GM23248 (cell line): Measurements from ENCODE around the gene MKI67. TPM values are rescaled to one million over a fixed set of nuclear protein-coding genes. Genes with fewer than 3 reads are reported as not detected.

ENCODE experiments used
- DNase-seq: peaks from one replicate; pipeline ENCODE4 v3.0.0-alpha.2; 2015
- H2AFZ ChIP-seq: fragments of 200-600 bp; sonication (generic); 2 replicates; pipeline ENCODE4 v1.6.1; 2016; ENCODE audit warnings: antibody characterized with exemption
- H3F3A ChIP-seq: fragments of 200-600 bp; sonication (generic); 2 replicates; pipeline ENCODE4 v1.6.1; 2016; ENCODE audit warnings: mild to moderate bottlenecking, antibody characterized with exemption, mixed run types; ENCODE audit not compliant: insufficient read depth
- H3K27ac ChIP-seq: fragments of 200-600 bp; sonication (generic); 2 replicates; pipeline ENCODE4 v1.5.1; 2016; ENCODE audit warnings: mild to moderate bottlenecking
- H3K27me3 ChIP-seq: fragments of 200-600 bp; sonication (generic); replicated peaks from 2 replicates; pipeline ENCODE4 v1.6.1; 2016; ENCODE audit warnings: mild to moderate bottlenecking; ENCODE audit not compliant: insufficient read depth
- H3K36me3 ChIP-seq: fragments of 200-600 bp; sonication (generic); 2 replicates; pipeline ENCODE4 v1.6.1; 2016; ENCODE audit warnings: low read depth, mild to moderate bottlenecking
- H3K4me1 ChIP-seq: fragments of 200-600 bp; sonication (generic); 2 replicates; pipeline ENCODE4 v1.6.1; 2016; ENCODE audit warnings: mild to moderate bottlenecking; ENCODE audit not compliant: insufficient read depth
- H3K4me2 ChIP-seq: fragments of 200-600 bp; sonication (generic); one replicate; pipeline ENCODE4 v1.6.1; 2016; ENCODE audit warnings: mild to moderate bottlenecking; ENCODE audit not compliant: unreplicated experiment
- H3K4me3 ChIP-seq: fragments of 200-600 bp; sonication (generic); 2 replicates; pipeline ENCODE4 v1.5.1; 2016; ENCODE audit warnings: mild to moderate bottlenecking
- H3K79me2 ChIP-seq: fragments of 200-600 bp; sonication (generic); 2 replicates; pipeline ENCODE4 v1.6.1; 2016; ENCODE audit warnings: mild to moderate bottlenecking; ENCODE audit not compliant: insufficient read depth
- H3K9ac ChIP-seq: fragments of 200-600 bp; sonication (generic); 2 replicates; pipeline ENCODE4 v1.6.1; 2016; ENCODE audit warnings: mild to moderate bottlenecking
- H3K9me2 ChIP-seq: fragments of 200-600 bp; sonication (generic); 2 replicates; pipeline ENCODE4 v1.6.1; 2016; ENCODE audit warnings: mixed run types, mild to moderate bottlenecking, moderate library complexity; ENCODE audit not compliant: insufficient read depth
- H3K9me3 ChIP-seq: fragments of 200-600 bp; sonication (generic); one replicate; pipeline ENCODE4 v1.6.1; 2017; ENCODE audit warnings: low read depth
- H4K20me1 ChIP-seq: fragments of 200-600 bp; sonication (generic); 2 replicates; pipeline ENCODE4 v1.6.0; 2016; ENCODE audit not compliant: insufficient read depth
- EZH2 ChIP-seq: fragments of 200-600 bp; sonication (generic); IDR thresholded peaks from 2 replicates; pipeline ENCODE4 v1.6.1; 2018; ENCODE audit warnings: antibody characterized with exemption, mild to moderate bottlenecking; ENCODE audit not compliant: insufficient read depth, poor library complexity, severe bottlenecking
- EZH2phosphoT487 ChIP-seq: fragments of 200-600 bp; sonication (generic); IDR thresholded peaks from 2 replicates; pipeline ENCODE4 v1.6.1; 2018; ENCODE audit warnings: antibody characterized with exemption, moderate library complexity, mild to moderate bottlenecking, low read depth; ENCODE audit not compliant: insufficient read depth
- WGBS, 2 experiments: methylation state at CpG; one replicate each; pipeline ENCODE4 v1.1.6; 2015 to 2017; ENCODE audit warnings: low lambda C conversion rate in 2 of 2, low coverage in 1 of 2; ENCODE audit errors: missing lambda C conversion rate in 2 of 2; 5-methylcytosine and 5-hydroxymethylcytosine counted together
- in situ Hi-C: fragments of 300-500 bp; cut with MboI; formaldehyde crosslinking; loops from 2 replicates; pipeline ENCODE4 v1.15.0; 2020
- polyA plus RNA-seq: library from polyadenylated mRNA; unstranded; fragments of >200 nt; fragmentation: Nextera tagmentation; extraction: Ambion mirVana; gene quantifications from 2 replicates; pipeline ENCODE4 v1.2.1, GENCODE V29; 2016
- total RNA-seq: library from RNA; depleted of rRNA; stranded (reverse); fragments of >200 nt; shearing (Covaris generic); gene quantifications from 2 replicates; pipeline ENCODE4 v1.2.3, GENCODE V29; 2014

The MKI67 gene
- total and polyA plus RNA-seq, 2 experiments from 2014 or later = 12.2 to 22.5 TPM

- DNase-seq = no peak
- Histone ChIP-seq H3K4me3 (no peak overlapping the region), H3K27me3 (no peaks in the 10 kb centered on the region), H3K9ac (no peak overlapping the region), H3K4me1 (peaks cover 14% of the 10 kb centered on the region), H2AFZ (no peak overlapping the region), H3K9me3 (no peaks in the 10 kb centered on the region), H3K27ac (no peak overlapping the region), H3K9me2 (no peaks in the 10 kb centered on the region), H4K20me1 (no peaks in the 10 kb centered on the region), H3K79me2 (no peaks in the 10 kb centered on the region), H3K36me3 (no peaks in the 10 kb centered on the region), H3F3A (0 out of 2 replicates have a peak, but pooled peaks cover 5% of the 10 kb centered on the region), H3K4me2 (no peak overlapping the region)
- in situ Hi-C loops = no loop called here
- TF ChIP-seq EZH2 (no peak), EZH2phosphoT487 (no peak)
- 94 to 99% methylated on average over 9 of the region's 9 CpGs for WGBS, 2 experiments
These were observed 65.6 kb downstream of the MKI67 start for GRCh38 chr10:128060341-128061250.

DNA sequence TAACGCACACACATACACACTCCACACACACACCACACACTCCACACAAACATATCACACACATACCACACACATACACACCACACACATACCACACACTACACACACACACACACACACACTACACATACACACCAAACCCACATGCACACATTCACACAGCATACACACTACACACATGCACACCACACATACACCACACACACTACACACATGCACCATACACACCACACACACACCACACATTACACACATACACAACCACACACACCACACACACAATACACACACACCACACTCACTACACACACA lies 66.3 kb downstream of the MKI67 start:
- TF ChIP-seq EZH2phosphoT487 = no peak
- no peak for TF ChIP-seq EZH2
- H3K36me3 ChIP-seq = no peaks in the 10 kb centered on the region
- H3K9ac ChIP-seq = no peak overlapping the region
- no peaks in the 10 kb centered on the region for H3F3A ChIP-seq
- H3K27me3 ChIP-seq = no peaks in the 10 kb centered on the region
- DNase-seq = no peak
- no peaks in the 10 kb centered on the region for H3K79me2 ChIP-seq
- no peak overlapping the region for H2AFZ ChIP-seq
- H3K27ac ChIP-seq = no peak overlapping the region
- in situ Hi-C loops = no loop called here
- H3K4me1 ChIP-seq = peaks cover 9% of the 10 kb centered on the region
- H3K4me2 ChIP-seq = no peak overlapping the region
- WGBS, 2 experiments = 61 to 67% methylated on average over 1 of the region's 1 CpG
- H3K9me2 ChIP-seq = no peaks in the 10 kb centered on the region
- H3K9me3 ChIP-seq = no peaks in the 10 kb centered on the region
- H3K4me3 ChIP-seq = no peak overlapping the region
- H4K20me1 ChIP-seq = no peaks in the 10 kb centered on the region

DNA sequence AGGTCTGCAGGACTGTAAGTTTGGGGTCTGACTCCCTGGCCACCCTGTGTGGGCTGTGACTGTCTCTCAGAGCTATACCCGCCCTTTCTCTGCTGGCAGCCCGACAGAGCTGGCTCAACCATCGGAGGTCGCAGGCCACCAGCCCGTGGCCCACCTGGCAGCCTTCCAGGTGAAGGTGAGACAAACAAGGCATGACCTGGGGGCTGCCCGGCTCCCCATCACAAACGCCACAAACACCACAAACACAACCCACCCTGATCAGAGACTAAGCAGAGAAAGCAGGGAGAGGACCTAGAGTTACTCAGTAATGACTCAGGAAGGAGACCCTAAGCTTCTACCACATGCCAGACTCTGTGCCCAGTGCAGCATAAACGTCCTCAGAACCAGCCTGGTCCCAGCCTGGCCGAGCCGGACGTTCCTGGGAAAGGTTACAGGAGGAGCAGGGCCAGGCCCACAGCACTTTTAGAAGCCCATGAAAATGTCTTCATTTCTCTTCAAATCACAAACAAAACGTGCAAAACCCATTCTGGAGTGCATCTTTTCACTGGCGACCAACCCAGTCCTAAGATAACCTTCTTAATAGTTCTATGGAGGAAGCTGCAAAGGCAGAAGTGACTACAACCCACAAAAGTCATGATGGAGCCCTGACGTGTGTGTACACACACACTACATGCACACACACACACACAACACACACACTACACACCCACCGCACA lies 66.8 kb downstream of the MKI67 start:
- Histone ChIP-seq H3K4me1 (peaks cover 5% of the 10 kb centered on the region), H3K9me2 (no peaks in the 10 kb centered on the region), H3F3A (no peaks in the 10 kb centered on the region), H2AFZ (no peak overlapping the region), H3K9me3 (no peaks in the 10 kb centered on the region), H3K4me2 (no peak overlapping the region), H3K4me3 (no peak overlapping the region), H3K79me2 (no peaks in the 10 kb centered on the region), H3K27me3 (no peaks in the 10 kb centered on the region), H3K9ac (no peak overlapping the region), H4K20me1 (no peaks in the 10 kb centered on the region), H3K27ac (no peak overlapping the region), H3K36me3 (no peaks in the 10 kb centered on the region)
- in situ Hi-C loops = no loop called here
- DNase-seq = no peak
- TF ChIP-seq EZH2phosphoT487 (no peak), EZH2 (no peak)
- 76% methylated on average over 15 of the region's 15 CpGs for WGBS, 2 experiments

GRCh38 chr10:128058750-128059134 lies 67.5 kb downstream of the MKI67 start:
- H4K20me1 ChIP-seq = no peaks in the 10 kb centered on the region
- no peak for DNase-seq
- H3K9me2 ChIP-seq = no peaks in the 10 kb centered on the region
- in situ Hi-C loops = no loop called here
- H3F3A ChIP-seq = no peaks in the 10 kb centered on the region
- no peaks in the 10 kb centered on the region for H3K27me3 ChIP-seq
- H3K79me2 ChIP-seq = no peaks in the 10 kb centered on the region
- no peak overlapping the region for H3K4me3 ChIP-seq
- H3K27ac ChIP-seq = no peak overlapping the region
- H3K36me3 ChIP-seq = no peaks in the 10 kb centered on the region
- no peaks in the 10 kb centered on the region for H3K9me3 ChIP-seq
- H3K9ac ChIP-seq = no peak overlapping the region
- no peak for TF ChIP-seq EZH2
- H3K4me2 ChIP-seq = no peak overlapping the region
- no peaks in the 10 kb centered on the region for H3K4me1 ChIP-seq
- no peak overlapping the region for H2AFZ ChIP-seq
